GM23338 (cell line): ENCODE measurements around the gene KCNJ4. TPM values are rescaled to one million over a fixed set of nuclear protein-coding genes. Genes with fewer than 3 reads are reported as not detected.

Experiments used
- ATAC-seq: fragments of 200-7000 bp; cut with Tn5 transposase; 3 replicates; pipeline ENCODE4 v1.9.1; 2020
- DNase-seq: peaks from one replicate; pipeline ENCODE4 v3.0.0-alpha.2; 2015; ENCODE audit warnings: low spot score
- H2AFZ ChIP-seq: fragments of 200-600 bp; sonication (generic); 2 replicates; pipeline ENCODE4 v1.8.0; 2016; ENCODE audit warnings: antibody characterized with exemption, mild to moderate bottlenecking, moderate library complexity
- H3F3A ChIP-seq: fragments of 200-600 bp; sonication (generic); replicated peaks from 2 replicates; pipeline ENCODE4 v1.8.0; 2017; ENCODE audit warnings: antibody characterized with exemption, mixed run types, low read depth
- H3K27ac ChIP-seq: fragments of 200-600 bp; sonication (generic); 2 replicates; pipeline ENCODE4 v1.6.1; 2016; ENCODE audit warnings: low read depth
- H3K27me3 ChIP-seq: fragments of 200-600 bp; sonication (generic); 2 replicates; pipeline ENCODE4 v1.8.0; 2016; ENCODE audit warnings: mild to moderate bottlenecking, mixed run types, moderate library complexity; ENCODE audit not compliant: insufficient read depth
- H3K36me3 ChIP-seq: fragments of 200-600 bp; sonication (generic); 2 replicates; pipeline ENCODE4 v1.8.0; 2016; ENCODE audit warnings: mild to moderate bottlenecking; ENCODE audit not compliant: insufficient read depth
- H3K4me1 ChIP-seq: fragments of 200-600 bp; sonication (generic); 2 replicates; pipeline ENCODE4 v1.8.0; 2016; ENCODE audit warnings: mild to moderate bottlenecking, moderate library complexity; ENCODE audit not compliant: insufficient read depth
- H3K4me2 ChIP-seq: fragments of 200-600 bp; sonication (generic); 2 replicates; pipeline ENCODE4 v1.7.1; 2017; ENCODE audit warnings: mixed run types
- H3K4me3 ChIP-seq: fragments of 200-600 bp; sonication (generic); 2 replicates; pipeline ENCODE4 v1.6.1; 2016; ENCODE audit warnings: mixed run types
- H3K79me2 ChIP-seq: fragments of 200-600 bp; sonication (generic); replicated peaks from 2 replicates; pipeline ENCODE4 v1.8.0; 2017; ENCODE audit warnings: mild to moderate bottlenecking; ENCODE audit not compliant: insufficient read depth
- H3K9me2 ChIP-seq: fragments of 200-600 bp; sonication (generic); 2 replicates; pipeline ENCODE4 v1.8.0; 2017; ENCODE audit not compliant: insufficient read depth
- H4K20me1 ChIP-seq: fragments of 200-600 bp; sonication (generic); replicated peaks from 2 replicates; pipeline ENCODE4 v1.8.0; 2017; ENCODE audit warnings: mild to moderate bottlenecking; ENCODE audit not compliant: insufficient read depth
- H3K27ac Mint-ChIP-seq: 2 replicates; pipeline ENCODE4 v1.8.0; 2020; ENCODE audit warnings: inconsistent platforms, mild to moderate bottlenecking, moderate library complexity, mixed read lengths
- H3K27me3 Mint-ChIP-seq: 3 replicates; pipeline ENCODE4 v1.8.0; 2022; ENCODE audit warnings: low read depth, mild to moderate bottlenecking, moderate library complexity, mixed read lengths, inconsistent platforms; ENCODE audit not compliant: insufficient read depth, poor library complexity
- H3K36me3 Mint-ChIP-seq: 3 replicates; pipeline ENCODE4 v1.8.0; 2021; ENCODE audit warnings: low read depth, mild to moderate bottlenecking, inconsistent platforms, moderate library complexity, mixed read lengths
- H3K4me1 Mint-ChIP-seq: 3 replicates; pipeline ENCODE4 v1.8.0; 2020; ENCODE audit warnings: mild to moderate bottlenecking, inconsistent platforms, mixed read lengths
- H3K4me3 Mint-ChIP-seq: 3 replicates; pipeline ENCODE4 v1.8.0; 2021; ENCODE audit warnings: moderate library complexity, mild to moderate bottlenecking, inconsistent platforms, mixed read lengths
- H3K9me3 Mint-ChIP-seq: 3 replicates; pipeline ENCODE4 v1.8.0; 2020; ENCODE audit warnings: moderate library complexity, mild to moderate bottlenecking, inconsistent platforms, mixed read lengths
- CREB1 ChIP-seq: fragments of 250-450 bp; sonication (Bioruptor Pico); IDR thresholded peaks from 2 replicates; pipeline ENCODE4 v1.5.0; 2020; ENCODE audit warnings: low read depth, mild to moderate bottlenecking, moderate library complexity
- EZH2 ChIP-seq: fragments of 200-600 bp; sonication (generic); IDR thresholded peaks from one replicate; pipeline ENCODE4 v1.8.0; 2017; ENCODE audit warnings: antibody characterized with exemption, mild to moderate bottlenecking, low read depth; ENCODE audit not compliant: unreplicated experiment
- NANOG ChIP-seq: IDR thresholded peaks from 2 replicates; pipeline ENCODE4 v1.6.1; 2016; ENCODE audit warnings: antibody characterized with exemption, borderline replicate concordance
- POLR2AphosphoS5 ChIP-seq: IDR thresholded peaks from 2 replicates; pipeline ENCODE4 v1.6.1; 2016; ENCODE audit warnings: antibody characterized with exemption, low read depth
- STAT1 ChIP-seq: IDR thresholded peaks from one replicate; pipeline ENCODE4 v1.6.1; 2016; ENCODE audit warnings: antibody characterized with exemption; ENCODE audit not compliant: unreplicated experiment
- ZNF114 ChIP-seq: fragments of 250-450 bp; sonication (Bioruptor Pico); IDR thresholded peaks from 2 replicates; pipeline ENCODE4 v1.5.0; 2020; ENCODE audit warnings: mild to moderate bottlenecking, moderate library complexity
- polyA plus RNA-seq: library from polyadenylated mRNA; unstranded; fragments of >200 nt; fragmentation: Nextera tagmentation; extraction: Ambion mirVana; gene quantifications from 2 replicates; pipeline ENCODE4 v1.2.1, GENCODE V29; 2016
- total RNA-seq: library from RNA; depleted of rRNA; stranded (reverse); fragments of >200 nt; shearing (Covaris generic); gene quantifications from 2 replicates; pipeline ENCODE4 v1.2.3, GENCODE V29; 2014
- TF ChIP-seq, protein P1 (sequence below), 2 experiments: fragments of 200-600 bp in 1 of 2; sonication (generic) in 1 of 2; conservative IDR thresholded peaks; 2 replicates each; pipeline versions ENCODE4 v1.5.1 to v1.6.1; 2016 to 2017; ENCODE audit warnings: antibody characterized with exemption in 2 of 2, low read depth in 2 of 2, mild to moderate bottlenecking in 2 of 2, moderate library complexity in 1 of 2
- TF ChIP-seq, protein P2 (sequence below): IDR thresholded peaks from one replicate; pipeline ENCODE4 v1.6.1; 2018; ENCODE audit warnings: antibody characterized with exemption; ENCODE audit not compliant: unreplicated experiment
- TF ChIP-seq, protein P3 (sequence below): fragments of 250-450 bp; sonication (Bioruptor Pico); IDR thresholded peaks from 2 replicates; pipeline ENCODE4 v1.5.0; 2020; ENCODE audit warnings: mild to moderate bottlenecking, moderate library complexity
- TF ChIP-seq, protein P4 (sequence below): IDR thresholded peaks from 2 replicates; pipeline ENCODE4 v1.6.1; 2016; ENCODE audit warnings: antibody characterized with exemption

KCNJ4 gene
- total and polyA plus RNA-seq, 2 experiments from 2014 or later = 0.23 to 1.3 TPM

DNA sequence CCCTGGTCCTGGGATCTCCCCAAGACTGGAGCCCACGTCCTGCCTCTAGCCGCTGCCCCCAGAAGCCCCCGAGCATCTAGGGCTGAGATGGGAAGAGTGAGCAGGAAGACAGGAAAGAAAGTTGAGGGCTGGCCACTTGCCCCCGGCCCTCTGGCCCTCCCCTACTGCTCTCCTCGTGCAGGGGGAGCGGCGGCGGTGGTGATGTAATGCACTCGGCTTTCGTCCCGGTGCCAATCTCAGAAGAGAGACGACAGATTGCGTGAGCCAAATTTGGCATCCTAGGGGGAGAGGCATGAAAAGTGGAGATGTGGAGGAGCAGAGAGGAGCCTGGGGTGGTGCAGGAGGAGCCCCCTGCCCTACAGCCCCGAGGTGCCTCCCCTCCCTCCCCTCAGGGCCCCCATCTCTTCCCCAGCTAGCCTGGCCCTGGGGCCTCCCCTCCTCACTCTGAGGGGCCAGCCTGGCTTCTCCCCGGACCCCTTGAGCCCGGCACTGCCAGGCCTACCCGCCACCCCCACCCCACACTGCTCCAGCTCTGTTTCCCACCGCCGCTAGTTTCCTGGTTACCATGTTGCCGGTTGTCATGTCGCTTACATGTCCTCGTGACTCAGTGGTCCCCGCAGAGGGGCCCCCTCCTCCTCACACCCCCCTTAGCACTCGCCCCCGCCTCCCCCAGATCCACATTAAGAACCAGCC lies 2.5 kb downstream of the KCNJ4 start (continued):
- TF ChIP-seq, protein P1, sequence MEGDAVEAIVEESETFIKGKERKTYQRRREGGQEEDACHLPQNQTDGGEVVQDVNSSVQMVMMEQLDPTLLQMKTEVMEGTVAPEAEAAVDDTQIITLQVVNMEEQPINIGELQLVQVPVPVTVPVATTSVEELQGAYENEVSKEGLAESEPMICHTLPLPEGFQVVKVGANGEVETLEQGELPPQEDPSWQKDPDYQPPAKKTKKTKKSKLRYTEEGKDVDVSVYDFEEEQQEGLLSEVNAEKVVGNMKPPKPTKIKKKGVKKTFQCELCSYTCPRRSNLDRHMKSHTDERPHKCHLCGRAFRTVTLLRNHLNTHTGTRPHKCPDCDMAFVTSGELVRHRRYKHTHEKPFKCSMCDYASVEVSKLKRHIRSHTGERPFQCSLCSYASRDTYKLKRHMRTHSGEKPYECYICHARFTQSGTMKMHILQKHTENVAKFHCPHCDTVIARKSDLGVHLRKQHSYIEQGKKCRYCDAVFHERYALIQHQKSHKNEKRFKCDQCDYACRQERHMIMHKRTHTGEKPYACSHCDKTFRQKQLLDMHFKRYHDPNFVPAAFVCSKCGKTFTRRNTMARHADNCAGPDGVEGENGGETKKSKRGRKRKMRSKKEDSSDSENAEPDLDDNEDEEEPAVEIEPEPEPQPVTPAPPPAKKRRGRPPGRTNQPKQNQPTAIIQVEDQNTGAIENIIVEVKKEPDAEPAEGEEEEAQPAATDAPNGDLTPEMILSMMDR (conservative IDR thresholded peaks at IDR 0.05; ENCODE audit: low read depth in 2 of 2) = no peak
- TF ChIP-seq, protein P2, sequence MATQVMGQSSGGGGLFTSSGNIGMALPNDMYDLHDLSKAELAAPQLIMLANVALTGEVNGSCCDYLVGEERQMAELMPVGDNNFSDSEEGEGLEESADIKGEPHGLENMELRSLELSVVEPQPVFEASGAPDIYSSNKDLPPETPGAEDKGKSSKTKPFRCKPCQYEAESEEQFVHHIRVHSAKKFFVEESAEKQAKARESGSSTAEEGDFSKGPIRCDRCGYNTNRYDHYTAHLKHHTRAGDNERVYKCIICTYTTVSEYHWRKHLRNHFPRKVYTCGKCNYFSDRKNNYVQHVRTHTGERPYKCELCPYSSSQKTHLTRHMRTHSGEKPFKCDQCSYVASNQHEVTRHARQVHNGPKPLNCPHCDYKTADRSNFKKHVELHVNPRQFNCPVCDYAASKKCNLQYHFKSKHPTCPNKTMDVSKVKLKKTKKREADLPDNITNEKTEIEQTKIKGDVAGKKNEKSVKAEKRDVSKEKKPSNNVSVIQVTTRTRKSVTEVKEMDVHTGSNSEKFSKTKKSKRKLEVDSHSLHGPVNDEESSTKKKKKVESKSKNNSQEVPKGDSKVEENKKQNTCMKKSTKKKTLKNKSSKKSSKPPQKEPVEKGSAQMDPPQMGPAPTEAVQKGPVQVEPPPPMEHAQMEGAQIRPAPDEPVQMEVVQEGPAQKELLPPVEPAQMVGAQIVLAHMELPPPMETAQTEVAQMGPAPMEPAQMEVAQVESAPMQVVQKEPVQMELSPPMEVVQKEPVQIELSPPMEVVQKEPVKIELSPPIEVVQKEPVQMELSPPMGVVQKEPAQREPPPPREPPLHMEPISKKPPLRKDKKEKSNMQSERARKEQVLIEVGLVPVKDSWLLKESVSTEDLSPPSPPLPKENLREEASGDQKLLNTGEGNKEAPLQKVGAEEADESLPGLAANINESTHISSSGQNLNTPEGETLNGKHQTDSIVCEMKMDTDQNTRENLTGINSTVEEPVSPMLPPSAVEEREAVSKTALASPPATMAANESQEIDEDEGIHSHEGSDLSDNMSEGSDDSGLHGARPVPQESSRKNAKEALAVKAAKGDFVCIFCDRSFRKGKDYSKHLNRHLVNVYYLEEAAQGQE = no peak
- TF ChIP-seq EZH2 = peak; percentile 28
- TF ChIP-seq POLR2AphosphoS5 = no peak
- TF ChIP-seq CREB1 = no peak
- TF ChIP-seq NANOG = no peak

DNA sequence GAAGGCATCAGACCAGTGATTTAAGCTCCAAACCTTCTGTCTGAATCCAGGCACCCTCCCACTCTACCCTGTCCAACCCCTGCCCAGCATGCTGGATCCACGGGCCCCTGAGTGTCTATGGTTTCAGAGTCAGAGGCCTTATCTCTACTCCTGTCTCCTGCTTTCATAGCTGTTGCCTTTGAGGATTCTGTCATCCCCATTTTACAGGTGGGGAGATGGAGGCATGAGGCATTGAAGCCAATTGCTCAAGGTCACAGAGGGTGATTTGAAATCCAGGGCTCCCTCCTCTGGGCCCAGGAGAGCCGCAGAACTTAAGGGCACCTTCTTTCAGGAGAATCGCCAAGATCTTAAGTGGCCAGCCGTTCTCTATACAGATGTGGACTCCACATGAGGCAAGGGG lies 3.1 kb downstream of the KCNJ4 start:
- H3K4me2 ChIP-seq = no peak overlapping the region
- H3K9me2 ChIP-seq = no peaks in the 10 kb centered on the region
- DNase-seq (no peak), ATAC-seq (no peak)
- Mint-ChIP-seq H3K9me3 (peaks cover 4% of the 10 kb centered on the region; the same call in 1 of the 3 replicates), H3K36me3 (no peaks in the 10 kb centered on the region; the same call in 2 of the 3 replicates), H3K4me1 (peaks cover 31% of the 10 kb centered on the region), H3K4me3 (no peak overlapping the region), H3K27me3 (peaks cover 46% of the 10 kb centered on the region), H3K27ac (no peak overlapping the region)
- H2AFZ ChIP-seq = no peak overlapping the region
- no peak overlapping the region for H3K27ac ChIP-seq
- peaks cover 8% of the 10 kb centered on the region; the same call in 1 of the 2 replicates for H3K4me1 ChIP-seq
- H3K4me3 ChIP-seq = no peak overlapping the region
- peaks cover 44% of the 10 kb centered on the region for H3K27me3 ChIP-seq
- H3F3A ChIP-seq = peaks cover 6% of the 10 kb centered on the region; the same call in 1 of the 2 replicates
- no peaks in the 10 kb centered on the region for H3K36me3 ChIP-seq
- no peaks in the 10 kb centered on the region for H3K79me2 ChIP-seq
- H4K20me1 ChIP-seq = no peaks in the 10 kb centered on the region; the same call in 1 of the 2 replicates
- no peak for TF ChIP-seq STAT1
- TF ChIP-seq, protein P3, sequence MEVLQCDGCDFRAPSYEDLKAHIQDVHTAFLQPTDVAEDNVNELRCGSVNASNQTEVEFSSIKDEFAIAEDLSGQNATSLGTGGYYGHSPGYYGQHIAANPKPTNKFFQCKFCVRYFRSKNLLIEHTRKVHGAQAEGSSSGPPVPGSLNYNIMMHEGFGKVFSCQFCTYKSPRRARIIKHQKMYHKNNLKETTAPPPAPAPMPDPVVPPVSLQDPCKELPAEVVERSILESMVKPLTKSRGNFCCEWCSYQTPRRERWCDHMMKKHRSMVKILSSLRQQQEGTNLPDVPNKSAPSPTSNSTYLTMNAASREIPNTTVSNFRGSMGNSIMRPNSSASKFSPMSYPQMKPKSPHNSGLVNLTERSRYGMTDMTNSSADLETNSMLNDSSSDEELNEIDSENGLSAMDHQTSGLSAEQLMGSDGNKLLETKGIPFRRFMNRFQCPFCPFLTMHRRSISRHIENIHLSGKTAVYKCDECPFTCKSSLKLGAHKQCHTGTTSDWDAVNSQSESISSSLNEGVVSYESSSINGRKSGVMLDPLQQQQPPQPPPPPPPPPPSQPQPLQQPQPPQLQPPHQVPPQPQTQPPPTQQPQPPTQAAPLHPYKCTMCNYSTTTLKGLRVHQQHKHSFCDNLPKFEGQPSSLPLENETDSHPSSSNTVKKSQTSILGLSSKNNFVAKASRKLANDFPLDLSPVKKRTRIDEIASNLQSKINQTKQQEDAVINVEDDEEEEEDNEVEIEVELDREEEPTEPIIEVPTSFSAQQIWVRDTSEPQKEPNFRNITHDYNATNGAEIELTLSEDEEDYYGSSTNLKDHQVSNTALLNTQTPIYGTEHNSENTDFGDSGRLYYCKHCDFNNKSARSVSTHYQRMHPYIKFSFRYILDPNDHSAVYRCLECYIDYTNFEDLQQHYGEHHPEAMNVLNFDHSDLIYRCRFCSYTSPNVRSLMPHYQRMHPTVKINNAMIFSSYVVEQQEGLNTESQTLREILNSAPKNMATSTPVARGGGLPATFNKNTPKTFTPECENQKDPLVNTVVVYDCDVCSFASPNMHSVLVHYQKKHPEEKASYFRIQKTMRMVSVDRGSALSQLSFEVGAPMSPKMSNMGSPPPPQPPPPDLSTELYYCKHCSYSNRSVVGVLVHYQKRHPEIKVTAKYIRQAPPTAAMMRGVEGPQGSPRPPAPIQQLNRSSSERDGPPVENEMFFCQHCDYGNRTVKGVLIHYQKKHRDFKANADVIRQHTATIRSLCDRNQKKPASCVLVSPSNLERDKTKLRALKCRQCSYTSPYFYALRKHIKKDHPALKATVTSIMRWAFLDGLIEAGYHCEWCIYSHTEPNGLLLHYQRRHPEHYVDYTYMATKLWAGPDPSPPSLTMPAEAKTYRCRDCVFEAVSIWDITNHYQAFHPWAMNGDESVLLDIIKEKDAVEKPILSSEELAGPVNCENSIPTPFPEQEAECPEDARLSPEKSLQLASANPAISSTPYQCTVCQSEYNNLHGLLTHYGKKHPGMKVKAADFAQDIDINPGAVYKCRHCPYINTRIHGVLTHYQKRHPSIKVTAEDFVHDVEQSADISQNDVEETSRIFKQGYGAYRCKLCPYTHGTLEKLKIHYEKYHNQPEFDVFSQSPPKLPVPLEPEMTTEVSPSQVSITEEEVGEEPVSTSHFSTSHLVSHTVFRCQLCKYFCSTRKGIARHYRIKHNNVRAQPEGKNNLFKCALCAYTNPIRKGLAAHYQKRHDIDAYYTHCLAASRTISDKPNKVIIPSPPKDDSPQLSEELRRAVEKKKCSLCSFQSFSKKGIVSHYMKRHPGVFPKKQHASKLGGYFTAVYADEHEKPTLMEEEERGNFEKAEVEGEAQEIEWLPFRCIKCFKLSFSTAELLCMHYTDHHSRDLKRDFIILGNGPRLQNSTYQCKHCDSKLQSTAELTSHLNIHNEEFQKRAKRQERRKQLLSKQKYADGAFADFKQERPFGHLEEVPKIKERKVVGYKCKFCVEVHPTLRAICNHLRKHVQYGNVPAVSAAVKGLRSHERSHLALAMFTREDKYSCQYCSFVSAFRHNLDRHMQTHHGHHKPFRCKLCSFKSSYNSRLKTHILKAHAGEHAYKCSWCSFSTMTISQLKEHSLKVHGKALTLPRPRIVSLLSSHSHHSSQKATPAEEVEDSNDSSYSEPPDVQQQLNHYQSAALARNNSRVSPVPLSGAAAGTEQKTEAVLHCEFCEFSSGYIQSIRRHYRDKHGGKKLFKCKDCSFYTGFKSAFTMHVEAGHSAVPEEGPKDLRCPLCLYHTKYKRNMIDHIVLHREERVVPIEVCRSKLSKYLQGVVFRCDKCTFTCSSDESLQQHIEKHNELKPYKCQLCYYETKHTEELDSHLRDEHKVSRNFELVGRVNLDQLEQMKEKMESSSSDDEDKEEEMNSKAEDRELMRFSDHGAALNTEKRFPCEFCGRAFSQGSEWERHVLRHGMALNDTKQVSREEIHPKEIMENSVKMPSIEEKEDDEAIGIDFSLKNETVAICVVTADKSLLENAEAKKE = no peak
- no peak for TF ChIP-seq ZNF114 (CRISPR knock-in tag)
- TF ChIP-seq CREB1 = no peak
- TF ChIP-seq, protein P4, sequence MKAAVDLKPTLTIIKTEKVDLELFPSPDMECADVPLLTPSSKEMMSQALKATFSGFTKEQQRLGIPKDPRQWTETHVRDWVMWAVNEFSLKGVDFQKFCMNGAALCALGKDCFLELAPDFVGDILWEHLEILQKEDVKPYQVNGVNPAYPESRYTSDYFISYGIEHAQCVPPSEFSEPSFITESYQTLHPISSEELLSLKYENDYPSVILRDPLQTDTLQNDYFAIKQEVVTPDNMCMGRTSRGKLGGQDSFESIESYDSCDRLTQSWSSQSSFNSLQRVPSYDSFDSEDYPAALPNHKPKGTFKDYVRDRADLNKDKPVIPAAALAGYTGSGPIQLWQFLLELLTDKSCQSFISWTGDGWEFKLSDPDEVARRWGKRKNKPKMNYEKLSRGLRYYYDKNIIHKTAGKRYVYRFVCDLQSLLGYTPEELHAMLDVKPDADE = no peak
